ENCODE results near the gene ZRANB1. TPM values are rescaled to one million over a fixed set of nuclear protein-coding genes. Genes with fewer than 3 reads are reported as not detected.

The ZRANB1 gene
- total and polyA plus RNA-seq, 2 experiments from 2014 or later = 4.2 to 26.7 TPM

DNA sequence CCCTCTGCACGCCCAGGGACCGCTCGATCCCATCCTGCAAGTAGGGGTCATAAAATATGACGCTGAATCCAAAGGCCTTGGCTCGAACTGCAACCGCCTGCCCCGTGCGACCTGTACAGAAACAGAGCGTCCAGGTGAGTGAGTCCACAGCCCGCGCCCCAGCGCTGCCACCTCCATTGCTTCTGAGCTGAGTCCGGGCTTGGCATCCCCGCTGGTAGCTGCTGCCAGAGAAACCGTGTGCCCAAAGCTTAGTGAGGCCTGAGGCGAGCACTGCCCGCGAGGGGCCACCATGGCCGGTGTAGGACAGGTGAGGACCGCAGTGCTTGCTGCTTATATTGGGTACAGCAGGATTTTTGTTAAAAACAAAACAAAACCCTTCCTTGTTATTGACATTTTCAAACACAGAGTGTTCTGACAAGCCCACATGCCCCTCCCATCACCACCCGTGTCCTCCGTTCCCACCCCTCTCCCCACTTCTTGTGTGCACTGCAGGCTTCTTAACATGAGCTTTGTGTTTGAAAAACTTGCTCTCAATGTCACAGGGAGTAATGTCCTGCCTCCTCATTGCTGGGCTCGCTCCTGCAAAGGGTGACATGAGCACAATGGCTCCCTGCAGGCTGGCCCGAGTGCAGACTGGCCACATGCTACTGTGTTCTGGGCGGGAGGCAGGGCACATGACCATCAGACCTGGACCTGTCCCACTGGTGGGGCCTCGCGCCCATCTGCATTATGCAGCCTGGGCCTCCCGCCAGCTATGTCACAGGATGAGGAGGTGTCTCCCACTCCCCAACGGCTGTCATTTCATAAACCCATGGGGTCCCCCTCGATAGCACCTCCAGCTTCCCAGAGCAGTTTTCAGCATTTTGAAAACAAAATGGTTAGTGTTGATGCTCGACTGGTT lies 52.9 kb downstream of the ZRANB1 start:
- Mint-ChIP-seq H3K27ac (no peak overlapping the region), H3K9me3 (peaks cover 1% of the 10 kb centered on the region; the same call in 2 of the 3 replicates), H3K4me3 (no peak overlapping the region), H3K4me1 (peaks cover 2% of the 10 kb centered on the region; the same call in 1 of the 3 replicates), H3K36me3 (ENCODE audit: low read depth) (peaks cover 98% of the 10 kb centered on the region), H3K27me3 (ENCODE audit: insufficient read depth, low read depth, poor library complexity) (peaks cover 67% of the 10 kb centered on the region)
- TF ChIP-seq POLR2AphosphoS5 (IDR thresholded peaks at IDR 0.05; ENCODE audit: low read depth) = no peak
- TF ChIP-seq, protein P1, sequence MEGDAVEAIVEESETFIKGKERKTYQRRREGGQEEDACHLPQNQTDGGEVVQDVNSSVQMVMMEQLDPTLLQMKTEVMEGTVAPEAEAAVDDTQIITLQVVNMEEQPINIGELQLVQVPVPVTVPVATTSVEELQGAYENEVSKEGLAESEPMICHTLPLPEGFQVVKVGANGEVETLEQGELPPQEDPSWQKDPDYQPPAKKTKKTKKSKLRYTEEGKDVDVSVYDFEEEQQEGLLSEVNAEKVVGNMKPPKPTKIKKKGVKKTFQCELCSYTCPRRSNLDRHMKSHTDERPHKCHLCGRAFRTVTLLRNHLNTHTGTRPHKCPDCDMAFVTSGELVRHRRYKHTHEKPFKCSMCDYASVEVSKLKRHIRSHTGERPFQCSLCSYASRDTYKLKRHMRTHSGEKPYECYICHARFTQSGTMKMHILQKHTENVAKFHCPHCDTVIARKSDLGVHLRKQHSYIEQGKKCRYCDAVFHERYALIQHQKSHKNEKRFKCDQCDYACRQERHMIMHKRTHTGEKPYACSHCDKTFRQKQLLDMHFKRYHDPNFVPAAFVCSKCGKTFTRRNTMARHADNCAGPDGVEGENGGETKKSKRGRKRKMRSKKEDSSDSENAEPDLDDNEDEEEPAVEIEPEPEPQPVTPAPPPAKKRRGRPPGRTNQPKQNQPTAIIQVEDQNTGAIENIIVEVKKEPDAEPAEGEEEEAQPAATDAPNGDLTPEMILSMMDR (conservative IDR thresholded peaks at IDR 0.05; ENCODE audit: low read depth in 2 of 2) = no peak
- TF ChIP-seq, protein P2, sequence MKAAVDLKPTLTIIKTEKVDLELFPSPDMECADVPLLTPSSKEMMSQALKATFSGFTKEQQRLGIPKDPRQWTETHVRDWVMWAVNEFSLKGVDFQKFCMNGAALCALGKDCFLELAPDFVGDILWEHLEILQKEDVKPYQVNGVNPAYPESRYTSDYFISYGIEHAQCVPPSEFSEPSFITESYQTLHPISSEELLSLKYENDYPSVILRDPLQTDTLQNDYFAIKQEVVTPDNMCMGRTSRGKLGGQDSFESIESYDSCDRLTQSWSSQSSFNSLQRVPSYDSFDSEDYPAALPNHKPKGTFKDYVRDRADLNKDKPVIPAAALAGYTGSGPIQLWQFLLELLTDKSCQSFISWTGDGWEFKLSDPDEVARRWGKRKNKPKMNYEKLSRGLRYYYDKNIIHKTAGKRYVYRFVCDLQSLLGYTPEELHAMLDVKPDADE (IDR thresholded peaks at IDR 0.05) = no peak
- no peak for TF ChIP-seq CREB1 (CRISPR knock-in tag; IDR thresholded peaks at IDR 0.05; ENCODE audit: low read depth)
- TF ChIP-seq, protein P3, sequence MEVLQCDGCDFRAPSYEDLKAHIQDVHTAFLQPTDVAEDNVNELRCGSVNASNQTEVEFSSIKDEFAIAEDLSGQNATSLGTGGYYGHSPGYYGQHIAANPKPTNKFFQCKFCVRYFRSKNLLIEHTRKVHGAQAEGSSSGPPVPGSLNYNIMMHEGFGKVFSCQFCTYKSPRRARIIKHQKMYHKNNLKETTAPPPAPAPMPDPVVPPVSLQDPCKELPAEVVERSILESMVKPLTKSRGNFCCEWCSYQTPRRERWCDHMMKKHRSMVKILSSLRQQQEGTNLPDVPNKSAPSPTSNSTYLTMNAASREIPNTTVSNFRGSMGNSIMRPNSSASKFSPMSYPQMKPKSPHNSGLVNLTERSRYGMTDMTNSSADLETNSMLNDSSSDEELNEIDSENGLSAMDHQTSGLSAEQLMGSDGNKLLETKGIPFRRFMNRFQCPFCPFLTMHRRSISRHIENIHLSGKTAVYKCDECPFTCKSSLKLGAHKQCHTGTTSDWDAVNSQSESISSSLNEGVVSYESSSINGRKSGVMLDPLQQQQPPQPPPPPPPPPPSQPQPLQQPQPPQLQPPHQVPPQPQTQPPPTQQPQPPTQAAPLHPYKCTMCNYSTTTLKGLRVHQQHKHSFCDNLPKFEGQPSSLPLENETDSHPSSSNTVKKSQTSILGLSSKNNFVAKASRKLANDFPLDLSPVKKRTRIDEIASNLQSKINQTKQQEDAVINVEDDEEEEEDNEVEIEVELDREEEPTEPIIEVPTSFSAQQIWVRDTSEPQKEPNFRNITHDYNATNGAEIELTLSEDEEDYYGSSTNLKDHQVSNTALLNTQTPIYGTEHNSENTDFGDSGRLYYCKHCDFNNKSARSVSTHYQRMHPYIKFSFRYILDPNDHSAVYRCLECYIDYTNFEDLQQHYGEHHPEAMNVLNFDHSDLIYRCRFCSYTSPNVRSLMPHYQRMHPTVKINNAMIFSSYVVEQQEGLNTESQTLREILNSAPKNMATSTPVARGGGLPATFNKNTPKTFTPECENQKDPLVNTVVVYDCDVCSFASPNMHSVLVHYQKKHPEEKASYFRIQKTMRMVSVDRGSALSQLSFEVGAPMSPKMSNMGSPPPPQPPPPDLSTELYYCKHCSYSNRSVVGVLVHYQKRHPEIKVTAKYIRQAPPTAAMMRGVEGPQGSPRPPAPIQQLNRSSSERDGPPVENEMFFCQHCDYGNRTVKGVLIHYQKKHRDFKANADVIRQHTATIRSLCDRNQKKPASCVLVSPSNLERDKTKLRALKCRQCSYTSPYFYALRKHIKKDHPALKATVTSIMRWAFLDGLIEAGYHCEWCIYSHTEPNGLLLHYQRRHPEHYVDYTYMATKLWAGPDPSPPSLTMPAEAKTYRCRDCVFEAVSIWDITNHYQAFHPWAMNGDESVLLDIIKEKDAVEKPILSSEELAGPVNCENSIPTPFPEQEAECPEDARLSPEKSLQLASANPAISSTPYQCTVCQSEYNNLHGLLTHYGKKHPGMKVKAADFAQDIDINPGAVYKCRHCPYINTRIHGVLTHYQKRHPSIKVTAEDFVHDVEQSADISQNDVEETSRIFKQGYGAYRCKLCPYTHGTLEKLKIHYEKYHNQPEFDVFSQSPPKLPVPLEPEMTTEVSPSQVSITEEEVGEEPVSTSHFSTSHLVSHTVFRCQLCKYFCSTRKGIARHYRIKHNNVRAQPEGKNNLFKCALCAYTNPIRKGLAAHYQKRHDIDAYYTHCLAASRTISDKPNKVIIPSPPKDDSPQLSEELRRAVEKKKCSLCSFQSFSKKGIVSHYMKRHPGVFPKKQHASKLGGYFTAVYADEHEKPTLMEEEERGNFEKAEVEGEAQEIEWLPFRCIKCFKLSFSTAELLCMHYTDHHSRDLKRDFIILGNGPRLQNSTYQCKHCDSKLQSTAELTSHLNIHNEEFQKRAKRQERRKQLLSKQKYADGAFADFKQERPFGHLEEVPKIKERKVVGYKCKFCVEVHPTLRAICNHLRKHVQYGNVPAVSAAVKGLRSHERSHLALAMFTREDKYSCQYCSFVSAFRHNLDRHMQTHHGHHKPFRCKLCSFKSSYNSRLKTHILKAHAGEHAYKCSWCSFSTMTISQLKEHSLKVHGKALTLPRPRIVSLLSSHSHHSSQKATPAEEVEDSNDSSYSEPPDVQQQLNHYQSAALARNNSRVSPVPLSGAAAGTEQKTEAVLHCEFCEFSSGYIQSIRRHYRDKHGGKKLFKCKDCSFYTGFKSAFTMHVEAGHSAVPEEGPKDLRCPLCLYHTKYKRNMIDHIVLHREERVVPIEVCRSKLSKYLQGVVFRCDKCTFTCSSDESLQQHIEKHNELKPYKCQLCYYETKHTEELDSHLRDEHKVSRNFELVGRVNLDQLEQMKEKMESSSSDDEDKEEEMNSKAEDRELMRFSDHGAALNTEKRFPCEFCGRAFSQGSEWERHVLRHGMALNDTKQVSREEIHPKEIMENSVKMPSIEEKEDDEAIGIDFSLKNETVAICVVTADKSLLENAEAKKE (CRISPR knock-in tag; IDR thresholded peaks at IDR 0.05) = no peak
- no peak for TF ChIP-seq ZNF331 (CRISPR knock-in tag; IDR thresholded peaks at IDR 0.05; ENCODE audit: low read depth)
- TF ChIP-seq ZNF114 (CRISPR knock-in tag; IDR thresholded peaks at IDR 0.05) = no peak
- no peak for TF ChIP-seq JUNB (IDR thresholded peaks at IDR 0.05; ENCODE audit: unreplicated experiment)
- TF ChIP-seq NANOG (IDR thresholded peaks at IDR 0.05; ENCODE audit: borderline replicate concordance) = no peak
- no peak for ATAC-seq
- Histone ChIP-seq H3K27me3 (ENCODE audit: insufficient read depth) (no peaks in the 10 kb centered on the region), H2AFZ (no peak overlapping the region), H3K79me2 (replicated peaks; ENCODE audit: insufficient read depth) (peaks cover 5% of the 10 kb centered on the region), H3K27ac (ENCODE audit: low read depth) (peak overlapping the region; percentile 59; the same call in 1 of the 2 replicates), H3K4me2 (no peak overlapping the region), H4K20me1 (replicated peaks; ENCODE audit: insufficient read depth) (peaks cover 35% of the 10 kb centered on the region), H3F3A (replicated peaks; ENCODE audit: low read depth) (peaks cover 50% of the 10 kb centered on the region), H3K9me2 (ENCODE audit: insufficient read depth) (no peaks in the 10 kb centered on the region), H3K36me3 (ENCODE audit: insufficient read depth) (peaks cover 35% of the 10 kb centered on the region), H3K4me3 (no peak overlapping the region), H3K4me1 (ENCODE audit: insufficient read depth) (no peaks in the 10 kb centered on the region; the same call in 1 of the 2 replicates)
- no peak for DNase-seq (ENCODE audit: low spot score)
